ENCODE measurements around the gene AHI1.
"Not testable (repeated sequence)": the region's sequence is repeated elsewhere in the genome, so short reads cannot be mapped to it uniquely, and the experiment has no call there.

AHI1 gene

GRCh38 chr6:135254471-135254870, 243.1 kb downstream of the AHI1 start:
- Histone ChIP-seq H2AFZ (ENCODE audit: low read depth) (no peak overlapping the region), H3K4me2 (no peak overlapping the region), H3K27me3 (ENCODE audit: insufficient read depth, low read depth) (no peaks in the 10 kb centered on the region), H3K9ac (no peak overlapping the region), H3K36me3 (ENCODE audit: insufficient read depth) (no peaks in the 10 kb centered on the region), H3K4me3 (IDR thresholded peaks at IDR 0.05; ENCODE audit: insufficient read depth, low read depth, low read length) (no peak overlapping the region), H3K79me2 (ENCODE audit: insufficient read depth, low read depth) (no peaks in the 10 kb centered on the region), H3K27ac (no peak overlapping the region), H4K20me1 (ENCODE audit: insufficient read depth) (no peaks in the 10 kb centered on the region), H3K4me1 (ENCODE audit: low read depth, poor library complexity, severe bottlenecking) (peaks cover 18% of the 10 kb centered on the region)
- TF ChIP-seq, protein P1, sequence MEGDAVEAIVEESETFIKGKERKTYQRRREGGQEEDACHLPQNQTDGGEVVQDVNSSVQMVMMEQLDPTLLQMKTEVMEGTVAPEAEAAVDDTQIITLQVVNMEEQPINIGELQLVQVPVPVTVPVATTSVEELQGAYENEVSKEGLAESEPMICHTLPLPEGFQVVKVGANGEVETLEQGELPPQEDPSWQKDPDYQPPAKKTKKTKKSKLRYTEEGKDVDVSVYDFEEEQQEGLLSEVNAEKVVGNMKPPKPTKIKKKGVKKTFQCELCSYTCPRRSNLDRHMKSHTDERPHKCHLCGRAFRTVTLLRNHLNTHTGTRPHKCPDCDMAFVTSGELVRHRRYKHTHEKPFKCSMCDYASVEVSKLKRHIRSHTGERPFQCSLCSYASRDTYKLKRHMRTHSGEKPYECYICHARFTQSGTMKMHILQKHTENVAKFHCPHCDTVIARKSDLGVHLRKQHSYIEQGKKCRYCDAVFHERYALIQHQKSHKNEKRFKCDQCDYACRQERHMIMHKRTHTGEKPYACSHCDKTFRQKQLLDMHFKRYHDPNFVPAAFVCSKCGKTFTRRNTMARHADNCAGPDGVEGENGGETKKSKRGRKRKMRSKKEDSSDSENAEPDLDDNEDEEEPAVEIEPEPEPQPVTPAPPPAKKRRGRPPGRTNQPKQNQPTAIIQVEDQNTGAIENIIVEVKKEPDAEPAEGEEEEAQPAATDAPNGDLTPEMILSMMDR (conservative IDR thresholded peaks at IDR 0.05; ENCODE audit: low read depth, low read length): no peak

DNA sequence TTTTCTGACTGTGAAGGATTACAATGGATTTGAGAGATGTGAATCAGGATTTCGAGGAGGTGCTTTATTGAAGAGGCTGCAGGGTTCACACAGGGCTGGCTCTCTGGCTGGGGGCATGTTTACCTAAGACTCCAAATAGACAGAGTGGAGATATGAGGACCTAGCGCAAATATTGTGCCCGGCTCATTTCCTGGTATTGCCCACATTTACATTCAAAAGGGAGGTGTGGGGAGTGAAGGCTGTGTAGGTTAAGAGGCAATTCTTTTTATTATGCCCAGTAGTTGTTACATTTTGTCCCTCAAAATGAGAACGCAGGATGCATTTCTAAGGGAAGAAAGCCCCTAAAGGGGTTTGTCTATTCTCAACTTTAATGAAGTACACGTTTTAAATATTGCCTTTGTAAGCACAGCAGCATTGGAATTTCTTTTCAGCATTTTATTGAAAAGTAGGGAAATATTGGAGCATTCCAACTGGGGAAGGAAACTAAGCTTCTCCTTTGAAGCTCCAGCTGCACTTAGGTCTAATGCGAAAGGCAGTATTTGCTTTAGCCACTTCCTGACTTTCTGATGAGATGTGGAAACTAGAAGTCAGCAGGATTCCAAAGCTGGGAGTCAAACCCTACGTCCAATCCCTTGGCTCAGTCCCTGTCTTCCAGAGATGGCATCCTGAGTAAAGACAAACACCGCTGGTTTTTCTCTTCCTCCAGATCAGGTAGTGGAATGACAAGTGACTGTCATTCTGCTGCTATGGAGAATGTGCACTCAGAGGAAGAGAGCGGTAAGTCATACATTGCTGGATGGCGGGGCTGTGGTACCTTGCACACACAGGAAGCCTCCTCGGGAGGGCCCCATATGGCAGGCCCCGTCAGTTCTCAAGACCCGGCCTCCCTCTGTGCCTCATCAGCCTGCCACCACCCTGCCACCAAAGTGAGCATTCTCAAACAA, 245.8 kb downstream of the AHI1 start:
- Histone ChIP-seq H3K4me1 (ENCODE audit: low read depth, poor library complexity, severe bottlenecking) (peaks cover 3% of the 10 kb centered on the region), H2AFZ (ENCODE audit: low read depth) (no peak overlapping the region), H3K4me2 (no peak overlapping the region), H3K9ac (no peak overlapping the region), H4K20me1 (ENCODE audit: insufficient read depth) (no peaks in the 10 kb centered on the region), H3K4me3 (IDR thresholded peaks at IDR 0.05; ENCODE audit: insufficient read depth, low read depth, low read length) (no peak overlapping the region), H3K27me3 (ENCODE audit: insufficient read depth, low read depth) (no peaks in the 10 kb centered on the region), H3K27ac (no peak overlapping the region), H3K36me3 (ENCODE audit: insufficient read depth) (no peaks in the 10 kb centered on the region), H3K79me2 (ENCODE audit: insufficient read depth, low read depth) (no peaks in the 10 kb centered on the region)
- TF ChIP-seq, protein P1 (conservative IDR thresholded peaks at IDR 0.05; ENCODE audit: low read depth, low read length): no peak

GRCh38 chr6:135250751-135251497, 246.6 kb downstream of the AHI1 start:
- Histone ChIP-seq H3K4me3 (IDR thresholded peaks at IDR 0.05; ENCODE audit: insufficient read depth, low read depth, low read length) (no peak overlapping the region), H3K4me2 (no peak overlapping the region), H3K9ac (no peak overlapping the region), H3K4me1 (ENCODE audit: low read depth, poor library complexity, severe bottlenecking) (peaks cover 3% of the 10 kb centered on the region), H2AFZ (ENCODE audit: low read depth) (no peak overlapping the region), H3K27me3 (ENCODE audit: insufficient read depth, low read depth) (no peaks in the 10 kb centered on the region), H3K36me3 (ENCODE audit: insufficient read depth) (no peaks in the 10 kb centered on the region), H3K27ac (no peak overlapping the region), H4K20me1 (ENCODE audit: insufficient read depth) (no peaks in the 10 kb centered on the region), H3K79me2 (ENCODE audit: insufficient read depth, low read depth) (no peaks in the 10 kb centered on the region)
- TF ChIP-seq, protein P1 (conservative IDR thresholded peaks at IDR 0.05; ENCODE audit: low read depth, low read length): no peak

DNA sequence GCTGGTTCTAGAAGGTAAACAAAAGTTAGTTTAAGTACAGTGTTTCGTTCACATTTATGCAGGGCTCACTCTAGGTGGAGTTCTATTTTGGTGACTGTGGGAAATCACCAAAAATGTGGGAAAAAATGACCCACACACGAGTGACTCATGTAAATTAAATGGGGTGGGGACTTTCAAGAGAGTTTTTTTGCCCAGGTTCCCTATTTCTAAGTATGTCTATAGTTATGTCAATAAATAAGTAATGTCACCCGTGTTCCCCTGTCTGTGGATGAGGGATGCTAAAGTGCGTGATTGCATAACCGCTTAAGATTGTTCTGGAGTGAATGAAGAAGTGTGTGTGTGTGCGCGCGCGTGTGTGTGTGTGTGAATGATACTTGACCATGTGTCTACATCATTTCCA, 247.3 kb downstream of the AHI1 start:
- H3K27ac ChIP-seq: no peak overlapping the region
- H2AFZ ChIP-seq (ENCODE audit: low read depth): no peak overlapping the region
- no peak overlapping the region for H3K4me2 ChIP-seq
- no peaks in the 10 kb centered on the region for H3K27me3 ChIP-seq (ENCODE audit: insufficient read depth, low read depth)
- H3K36me3 ChIP-seq (ENCODE audit: insufficient read depth): no peaks in the 10 kb centered on the region
- peaks cover 6% of the 10 kb centered on the region for H3K4me1 ChIP-seq (ENCODE audit: low read depth, poor library complexity, severe bottlenecking)
- H4K20me1 ChIP-seq (ENCODE audit: insufficient read depth): no peaks in the 10 kb centered on the region
- H3K4me3 ChIP-seq (IDR thresholded peaks at IDR 0.05; ENCODE audit: insufficient read depth, low read depth, low read length): no peak overlapping the region
- H3K79me2 ChIP-seq (ENCODE audit: insufficient read depth, low read depth): no peaks in the 10 kb centered on the region
- H3K9ac ChIP-seq: no peak overlapping the region
- TF ChIP-seq, protein P1 (conservative IDR thresholded peaks at IDR 0.05; ENCODE audit: low read depth, low read length): no peak

GRCh38 chr6:135246412-135247012, 251.0 kb downstream of the AHI1 start:
- not testable (repeated sequence) for H3K79me2 ChIP-seq (ENCODE audit: insufficient read depth, low read depth); H3K9ac ChIP-seq; H3K36me3 ChIP-seq (ENCODE audit: insufficient read depth); H3K27ac ChIP-seq; H3K27me3 ChIP-seq (ENCODE audit: insufficient read depth, low read depth); H3K4me3 ChIP-seq (IDR thresholded peaks at IDR 0.05; ENCODE audit: insufficient read depth, low read depth, low read length); H2AFZ ChIP-seq (ENCODE audit: low read depth); H3K4me2 ChIP-seq; H4K20me1 ChIP-seq (ENCODE audit: insufficient read depth)
- peaks cover 23% of the 10 kb centered on the region for H3K4me1 ChIP-seq (ENCODE audit: low read depth, poor library complexity, severe bottlenecking)

Measured in KMS-11 (cell line).